CD4-positive, alpha-beta T cell treated with Interleukin-17A for 4 hours (primary cell): Measurements from ENCODE around the gene VPS45.
"Not testable (repeated sequence)": the region's sequence is repeated elsewhere in the genome, so short reads cannot be mapped to it uniquely, and the experiment has no call there.

ENCODE experiments used
- DNase-seq: peaks from one replicate; pipeline ENCODE4 v3.0.0-alpha.2; 2020; ENCODE audit warnings: mixed read lengths

The VPS45 gene

GRCh38 chr1:150067184-150068108 lies at the start of gene VPS45:
Gene VPS45, plus strand, starts transcription at chr1:150067776. Its CDS starts 82 bp downstream, at chr1:150067858.
- DNase-seq, result peak; percentile 83

GRCh38 chr1:150018165-150018564 lies 49.4 kb upstream of the VPS45 start:
- no peak for DNase-seq

GRCh38 chr1:150020711-150021110 lies 46.9 kb upstream of the VPS45 start:
- DNase-seq, result no peak

- DNase-seq, result no peak
Measured at GRCh38 chr1:150021191-150021694, 46.3 kb upstream of the VPS45 start.

- DNase-seq, result no peak
Measured at GRCh38 chr1:150022357-150022756, 45.2 kb upstream of the VPS45 start.

- no peak for DNase-seq
Measured at GRCh38 chr1:150024156-150024555, 43.4 kb upstream of the VPS45 start.

GRCh38 chr1:150028322-150028721 lies 39.3 kb upstream of the VPS45 start:
- DNase-seq, result no peak

GRCh38 chr1:150034336-150034735 lies 33.2 kb upstream of the VPS45 start:
- DNase-seq, result no peak

- DNase-seq, result no peak
Measured at GRCh38 chr1:150049926-150050325, 17.6 kb upstream of the VPS45 start.

- no peak for DNase-seq
Measured at GRCh38 chr1:150051089-150051373, 16.5 kb upstream of the VPS45 start.

GRCh38 chr1:150051905-150052412 lies 15.6 kb upstream of the VPS45 start:
- not testable (repeated sequence) for DNase-seq

GRCh38 chr1:150053926-150054325 lies 13.7 kb upstream of the VPS45 start:
- no peak for DNase-seq

GRCh38 chr1:150055507-150055906 lies 12.1 kb upstream of the VPS45 start:
- DNase-seq, result not testable (repeated sequence)

GRCh38 chr1:150056407-150056806 lies 11.2 kb upstream of the VPS45 start:
- DNase-seq, result no peak

- no peak for DNase-seq
Measured at GRCh38 chr1:150060260-150060659, 7.3 kb upstream of the VPS45 start.

- DNase-seq, result no peak
Measured at GRCh38 chr1:150061632-150062101, 5.9 kb upstream of the VPS45 start.

GRCh38 chr1:150062113-150062512 lies 5.5 kb upstream of the VPS45 start:
- no peak for DNase-seq

- no peak for DNase-seq
Measured at GRCh38 chr1:150065184-150065871, 2.2 kb upstream of the VPS45 start.

GRCh38 chr1:150066328-150066727 lies 1.2 kb upstream of the VPS45 start:
- DNase-seq, result no peak

GRCh38 chr1:150066838-150067183 lies 765 bp upstream of the VPS45 start:
- DNase-seq, result peak; percentile 49

GRCh38 chr1:150068109-150068435 lies 496 bp downstream of the VPS45 start:
- DNase-seq, result no peak

- no peak for DNase-seq
Measured at GRCh38 chr1:150069923-150070322, 2.3 kb downstream of the VPS45 start.

GRCh38 chr1:150072959-150073358 lies 5.4 kb downstream of the VPS45 start:
- no peak for DNase-seq

GRCh38 chr1:150073516-150073915 lies 5.9 kb downstream of the VPS45 start:
- no peak for DNase-seq
